GM12878 (cell line): ENCODE measurements around the gene TBC1D20.

Experiments used
- ATF3 ChIP-seq: IDR thresholded peaks from 2 replicates; pipeline ENCODE4 v1.6.1; 2011; ENCODE audit warnings: low read depth, mild to moderate bottlenecking, low read length, moderate library complexity, borderline replicate concordance; ENCODE audit errors: extremely low read depth
- CTCF ChIP-seq, 3 experiments: IDR thresholded peaks in 2 of 3; conservative IDR thresholded peaks in 1 of 3; 2 replicates each; pipeline ENCODE4 v1.5.1; 2011; ENCODE audit warnings: low read depth in 3 of 3, low read length in 3 of 3, mild to moderate bottlenecking in 3 of 3, control low read depth in 2 of 3, moderate library complexity in 2 of 3, inconsistent platforms in 1 of 3, mixed read lengths in 1 of 3; ENCODE audit not compliant: control insufficient read depth in 2 of 3, insufficient read depth in 1 of 3; ENCODE audit errors: extremely low read depth in 1 of 3
- DPF2 ChIP-seq: fragments of 450-650 bp; IDR thresholded peaks from 2 replicates; pipeline ENCODE4 v1.6.1; 2017; ENCODE audit warnings: mild to moderate bottlenecking
- EP300 ChIP-seq, 2 experiments: fragments of 150-350 bp in 1 of 2; IDR thresholded peaks; 2 replicates each; pipeline ENCODE4 v1.6.1; 2011 to 2012; ENCODE audit warnings: low read depth in 2 of 2, low read length in 2 of 2, borderline replicate concordance in 1 of 2, improper control_type of control experiment in 1 of 2, inconsistent platforms in 1 of 2; ENCODE audit not compliant: control insufficient read depth in 1 of 2
- HCFC1 ChIP-seq: fragments of 150-350 bp; IDR thresholded peaks from 2 replicates; pipeline ENCODE4 v1.6.1; 2014; ENCODE audit warnings: low read length
- JUNB ChIP-seq: IDR thresholded peaks from 2 replicates; pipeline ENCODE4 v1.6.1; 2016; ENCODE audit warnings: antibody characterized with exemption, mild to moderate bottlenecking
- MYC ChIP-seq: IDR thresholded peaks from 2 replicates; pipeline ENCODE4 v1.6.1; 2011; ENCODE audit warnings: mild to moderate bottlenecking, low read length, moderate library complexity, inconsistent platforms; ENCODE audit not compliant: insufficient read depth, insufficient replicate concordance, insufficient read length, severe bottlenecking
- POLR2AphosphoS5 ChIP-seq: IDR thresholded peaks from 2 replicates; pipeline ENCODE4 v1.6.1; 2011; ENCODE audit warnings: mild to moderate bottlenecking, low read length, inconsistent platforms
- SMC3 ChIP-seq: IDR thresholded peaks from 2 replicates; pipeline ENCODE4 v1.6.1; 2011; ENCODE audit warnings: low read length, improper control_type of control experiment, borderline replicate concordance
- SRF ChIP-seq, 2 experiments: IDR thresholded peaks; 2 replicates each; pipeline ENCODE4 v1.6.1; 2011; ENCODE audit warnings: low read depth in 2 of 2, low read length in 2 of 2, mild to moderate bottlenecking in 1 of 2, moderate library complexity in 1 of 2
- ZBTB33 ChIP-seq: fragments of 450-650 bp; IDR thresholded peaks from 2 replicates; pipeline ENCODE4 v1.6.1; 2017; ENCODE audit warnings: mild to moderate bottlenecking
- ZNF274 ChIP-seq: IDR thresholded peaks from one replicate; pipeline ENCODE4 v1.8.0; 2011; ENCODE audit not compliant: insufficient read length, insufficient read depth

GRCh38 chr20:458776-459175 is 3.6 kb downstream of the TBC1D20 start:
- TF ChIP-seq SRF (IDR thresholded peaks at IDR 0.05; ENCODE audit: low read depth in 2 of 2, low read length in 2 of 2) (no peak), POLR2AphosphoS5 (no peak), SMC3 (no peak), CTCF (IDR thresholded peaks at IDR 0.05 in 2 of 3, conservative IDR thresholded peaks at IDR 0.05 in 1 of 3; ENCODE audit: control insufficient read depth in 2 of 3, extremely low read depth in 1 of 3, insufficient read depth in 1 of 3, low read depth in 3 of 3, low read length in 3 of 3) (no peak), ZBTB33 (no peak), ATF3 (no peak), JUNB (no peak), HCFC1 (no peak), EP300 (IDR thresholded peaks at IDR 0.05; ENCODE audit: borderline replicate concordance in 1 of 2, control insufficient read depth in 1 of 2, low read depth in 2 of 2, low read length in 2 of 2) (no peak), ZNF274 (no peak), DPF2 (no peak), MYC (no peak)
